GM12865 (cell line): ENCODE results near the gene FXYD3.

ENCODE experiments used
- DNase-seq: peaks from one replicate; pipeline ENCODE4 v3.0.0; 2010; ENCODE audit warnings: low read depth
- H3K4me3 ChIP-seq: 2 replicates; pipeline ENCODE4 v1.5.1; 2011; ENCODE audit warnings: mild to moderate bottlenecking, low read depth, low read length, control low read depth
- TF ChIP-seq, protein P1 (sequence below): IDR thresholded peaks from 2 replicates; pipeline ENCODE4 v1.5.1; 2011; ENCODE audit warnings: low read length, control low read depth, low read depth, inconsistent platforms; ENCODE audit not compliant: insufficient read depth; ENCODE audit errors: missing control alignments

FXYD3 gene

DNA sequence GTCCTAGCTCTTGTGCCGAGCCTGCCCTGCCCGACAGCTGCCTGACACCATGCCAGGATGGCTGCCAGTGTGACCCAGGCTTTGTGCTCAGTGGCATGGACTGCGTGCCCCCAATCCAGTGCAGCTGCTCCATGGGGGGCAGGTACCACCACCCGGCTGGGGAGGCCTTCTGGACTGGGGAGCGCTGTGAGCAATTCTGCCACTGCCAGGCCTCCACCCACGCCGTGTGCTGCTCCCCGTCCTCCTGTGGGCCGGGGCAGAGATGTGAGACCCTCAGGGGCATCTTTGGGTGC lies 9.4 kb upstream of the FXYD3 start:
- TF ChIP-seq, protein P1, sequence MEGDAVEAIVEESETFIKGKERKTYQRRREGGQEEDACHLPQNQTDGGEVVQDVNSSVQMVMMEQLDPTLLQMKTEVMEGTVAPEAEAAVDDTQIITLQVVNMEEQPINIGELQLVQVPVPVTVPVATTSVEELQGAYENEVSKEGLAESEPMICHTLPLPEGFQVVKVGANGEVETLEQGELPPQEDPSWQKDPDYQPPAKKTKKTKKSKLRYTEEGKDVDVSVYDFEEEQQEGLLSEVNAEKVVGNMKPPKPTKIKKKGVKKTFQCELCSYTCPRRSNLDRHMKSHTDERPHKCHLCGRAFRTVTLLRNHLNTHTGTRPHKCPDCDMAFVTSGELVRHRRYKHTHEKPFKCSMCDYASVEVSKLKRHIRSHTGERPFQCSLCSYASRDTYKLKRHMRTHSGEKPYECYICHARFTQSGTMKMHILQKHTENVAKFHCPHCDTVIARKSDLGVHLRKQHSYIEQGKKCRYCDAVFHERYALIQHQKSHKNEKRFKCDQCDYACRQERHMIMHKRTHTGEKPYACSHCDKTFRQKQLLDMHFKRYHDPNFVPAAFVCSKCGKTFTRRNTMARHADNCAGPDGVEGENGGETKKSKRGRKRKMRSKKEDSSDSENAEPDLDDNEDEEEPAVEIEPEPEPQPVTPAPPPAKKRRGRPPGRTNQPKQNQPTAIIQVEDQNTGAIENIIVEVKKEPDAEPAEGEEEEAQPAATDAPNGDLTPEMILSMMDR, result no peak
- DNase-seq, result no peak
- H3K4me3 ChIP-seq, result no peak overlapping the region

DNA sequence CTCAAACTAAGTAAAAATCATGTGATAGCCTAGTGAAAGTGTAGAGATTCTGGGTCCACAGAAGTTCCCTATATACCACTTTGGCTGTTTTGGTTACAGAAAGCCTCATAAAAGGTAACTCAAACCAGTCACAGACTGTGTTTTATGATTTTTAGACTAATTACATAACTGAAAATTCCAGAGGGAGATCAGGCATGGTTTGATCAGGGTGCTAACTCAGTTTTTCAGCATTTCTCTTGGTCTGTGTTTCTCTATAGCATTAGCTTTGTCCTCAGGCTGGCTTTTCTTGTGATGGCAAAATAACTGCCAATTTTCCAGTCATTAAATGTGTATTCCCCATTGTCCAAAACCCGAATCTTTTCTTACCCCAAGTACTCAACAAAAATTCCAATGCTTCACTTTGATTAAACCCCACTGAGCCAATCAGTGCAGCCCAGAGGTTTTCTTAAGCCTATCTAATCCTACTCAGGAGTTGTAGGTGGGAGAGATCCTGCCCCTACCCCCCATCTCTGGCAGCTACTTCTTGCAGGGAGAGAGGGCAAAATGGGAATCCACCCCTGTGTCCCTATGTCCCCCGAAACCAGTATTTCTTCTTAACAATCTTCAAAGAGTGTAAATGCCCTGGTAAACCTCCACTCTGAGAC lies 8.6 kb upstream of the FXYD3 start:
- no peak overlapping the region for H3K4me3 ChIP-seq
- TF ChIP-seq, protein P1, result no peak
- no peak for DNase-seq

DNA sequence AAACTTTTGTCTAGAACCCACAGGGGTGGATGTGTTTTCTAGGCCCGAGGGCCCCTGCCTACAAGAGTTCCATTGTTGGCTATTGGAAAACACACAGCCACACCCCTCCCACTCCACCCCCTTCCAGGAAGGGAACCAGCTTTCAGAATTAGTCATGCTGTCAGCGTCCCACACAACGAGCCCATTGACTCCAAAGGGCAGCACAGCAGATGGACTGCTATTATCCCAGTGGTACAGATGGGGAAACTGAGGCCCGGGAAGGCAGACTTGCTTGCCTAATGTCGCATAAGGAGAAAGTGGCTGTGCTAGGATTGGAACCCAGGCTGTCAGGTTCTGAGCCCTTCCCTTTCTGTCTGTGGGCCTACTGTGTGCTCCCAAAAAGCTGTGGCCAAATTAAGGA lies 8.1 kb upstream of the FXYD3 start:
- TF ChIP-seq, protein P1, result no peak
- H3K4me3 ChIP-seq, result no peak overlapping the region
- DNase-seq, result no peak

DNA sequence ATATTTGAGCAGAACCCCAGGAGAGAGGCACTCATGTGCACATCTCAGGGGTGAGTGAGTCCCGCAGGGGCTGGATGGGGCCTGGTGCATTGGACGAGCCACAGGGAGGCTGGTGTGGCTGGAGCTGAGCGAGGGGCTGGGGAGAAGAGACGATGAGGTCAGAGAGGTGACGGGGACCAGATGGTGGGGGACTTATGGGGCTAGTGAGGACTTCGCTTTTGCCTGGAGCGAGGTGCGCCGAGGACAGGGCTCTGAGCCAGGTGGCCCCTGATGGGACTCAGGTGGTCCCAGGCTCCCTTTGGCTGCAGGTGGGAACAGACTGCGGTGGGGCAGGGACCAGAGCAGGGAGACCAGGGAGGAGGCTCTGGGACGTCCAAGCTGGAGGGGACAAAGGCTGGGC lies 6.9 kb upstream of the FXYD3 start:
- no peak overlapping the region for H3K4me3 ChIP-seq
- TF ChIP-seq, protein P1, result no peak
- DNase-seq, result no peak

DNA sequence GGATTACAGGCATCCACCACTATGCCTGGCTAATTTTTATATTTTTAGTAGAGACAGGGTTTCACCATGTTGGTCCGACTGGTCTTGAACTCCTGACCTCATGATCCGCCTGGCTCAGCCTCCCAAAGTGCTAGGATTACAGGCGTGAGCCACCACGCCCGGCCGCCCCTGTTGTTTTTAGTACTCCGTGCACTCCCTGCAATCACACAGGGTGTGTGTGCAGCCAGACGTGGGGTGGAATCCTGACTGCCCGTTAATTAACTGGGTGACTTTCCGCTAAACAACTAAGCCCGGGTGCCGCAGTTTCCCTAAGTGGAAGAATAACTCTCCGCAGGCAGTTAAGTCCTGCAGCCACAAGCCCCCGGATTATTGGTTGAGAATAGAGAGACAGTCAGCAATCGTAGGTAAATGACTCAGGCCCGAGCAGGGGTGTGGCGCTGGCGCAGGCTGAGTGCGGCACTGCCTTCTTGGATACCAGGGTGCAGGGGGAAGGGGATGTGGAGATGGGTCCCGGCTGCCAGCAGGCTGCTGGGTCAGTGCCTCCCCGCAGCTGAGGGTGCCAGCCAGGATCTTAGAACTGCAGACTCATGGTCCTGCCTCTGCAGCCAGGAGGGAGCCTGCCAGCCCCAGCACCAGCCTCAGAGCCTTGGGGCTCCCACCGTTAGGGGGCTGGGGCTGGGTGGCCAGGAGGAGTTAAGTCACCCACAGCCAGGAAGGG lies 6.1 kb upstream of the FXYD3 start:
- TF ChIP-seq, protein P1, result no peak
- DNase-seq, result no peak
- no peak overlapping the region for H3K4me3 ChIP-seq

DNA sequence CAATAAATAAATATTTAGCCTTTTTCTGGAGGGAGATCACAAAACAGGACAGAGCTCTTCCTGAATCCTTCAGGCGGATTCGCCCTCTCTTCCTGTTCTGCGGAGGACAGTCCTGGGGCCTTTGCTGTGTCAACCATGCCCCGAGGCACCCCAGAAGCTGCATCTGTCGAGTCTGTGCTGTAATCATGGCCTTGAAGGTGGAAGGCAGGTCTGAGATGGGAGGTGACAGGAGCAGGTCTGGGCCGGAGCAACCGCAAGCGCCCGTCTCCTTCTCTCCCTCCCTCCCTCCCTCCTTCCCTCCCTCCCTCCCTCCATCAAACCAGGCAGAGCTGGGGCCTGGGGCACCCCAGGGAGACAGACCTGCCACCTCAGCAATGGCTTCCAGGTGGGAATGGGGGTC lies 4.6 kb upstream of the FXYD3 start:
- DNase-seq, result no peak
- TF ChIP-seq, protein P1, result no peak
- no peak overlapping the region for H3K4me3 ChIP-seq
